ENCODE measurements around the gene ASB5.
"Not testable (repeated sequence)": the region's sequence is repeated elsewhere in the genome, so short reads cannot be mapped to it uniquely, and the experiment has no call there.

Gene ASB5

GRCh38 chr4:176222149-176222548, 46.9 kb downstream of the ASB5 start:
- DNase-seq (ENCODE audit: low spot score), result no peak

DNA sequence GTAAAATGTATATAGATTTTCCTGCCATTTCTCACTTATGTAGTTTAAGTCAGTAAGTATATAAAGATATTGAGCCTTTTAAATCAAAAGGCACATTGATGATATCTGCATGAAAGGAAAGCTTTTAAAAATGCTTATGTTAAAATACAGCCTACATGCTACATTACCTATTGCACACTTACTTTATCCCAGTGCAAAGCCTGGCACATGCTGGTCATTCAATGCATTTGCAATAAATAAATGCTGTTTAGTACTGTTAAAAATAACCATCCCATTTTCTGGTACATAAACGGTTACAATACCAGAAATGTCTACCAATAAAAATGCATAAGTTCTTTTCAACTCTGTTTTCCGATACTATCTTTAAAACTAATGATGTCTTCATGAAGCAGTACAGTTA, 51.5 kb downstream of the ASB5 start:
- DNase-seq (ENCODE audit: low spot score), result no peak

- DNase-seq (ENCODE audit: low spot score), result not testable (repeated sequence)
Observed at GRCh38 chr4:176212351-176212750, 56.7 kb downstream of the ASB5 start.

- DNase-seq (ENCODE audit: low spot score), result no peak
Observed at GRCh38 chr4:176210579-176211296, 58.3 kb downstream of the ASB5 start.

DNA sequence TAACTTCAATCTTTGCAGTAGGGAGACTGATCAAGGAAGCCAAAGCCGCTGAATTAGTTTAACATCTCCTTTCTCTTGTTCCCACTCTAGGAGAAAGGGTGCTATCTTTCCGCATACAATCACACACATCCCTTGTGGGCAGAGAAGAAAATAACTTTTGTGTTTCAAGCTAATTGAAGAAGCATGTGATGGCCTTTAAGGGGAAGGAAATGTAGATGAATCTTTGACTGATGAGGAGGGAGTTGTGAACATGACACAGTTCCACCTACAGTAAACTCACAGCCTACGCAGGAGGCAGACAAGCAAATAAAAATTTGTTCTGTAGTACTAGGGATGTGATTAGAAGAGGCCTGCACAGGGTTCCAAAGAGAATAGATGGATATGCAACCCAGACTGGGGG, 58.9 kb downstream of the ASB5 start:
- no peak for DNase-seq (ENCODE audit: low spot score)

DNA sequence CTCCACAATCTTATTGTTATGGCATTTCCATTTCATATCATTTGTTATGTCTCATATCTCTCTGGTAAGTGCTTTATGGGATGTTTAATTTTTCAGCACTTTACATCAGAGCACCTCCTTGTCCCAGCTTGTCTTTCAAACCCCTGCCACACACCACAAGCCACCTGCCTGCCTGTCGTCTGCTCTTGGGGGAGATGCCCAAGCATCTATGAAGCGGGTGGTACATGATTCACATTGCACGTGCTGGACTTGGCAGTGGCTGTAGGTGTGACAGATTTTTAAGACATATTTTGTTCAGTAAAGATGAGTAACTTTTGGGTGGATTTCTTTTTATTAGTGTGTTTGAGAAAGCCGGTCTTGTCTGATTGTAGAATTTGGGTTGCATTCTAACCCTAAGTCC, 59.5 kb downstream of the ASB5 start:
- no peak for DNase-seq (ENCODE audit: low spot score)

DNA sequence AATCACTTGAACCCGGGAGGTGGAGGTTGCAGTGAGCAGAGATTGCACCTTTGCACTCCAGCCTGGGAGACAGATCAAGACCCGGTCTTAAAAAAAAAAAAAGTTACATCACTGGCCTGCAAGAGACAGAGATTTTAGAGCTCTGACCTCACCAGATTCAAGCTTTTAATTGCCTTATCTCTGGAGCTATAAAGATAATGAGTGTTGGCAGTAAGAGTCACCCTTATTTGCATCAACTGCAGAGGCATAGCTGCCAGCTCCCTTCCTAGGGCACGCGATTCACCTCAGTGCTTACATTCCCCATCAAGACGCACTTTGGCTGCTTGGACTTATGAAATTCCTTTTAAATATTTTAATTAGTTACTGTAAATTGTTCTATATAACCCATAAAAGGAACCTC, 61.2 kb downstream of the ASB5 start:
- no peak for DNase-seq (ENCODE audit: low spot score)

DNA sequence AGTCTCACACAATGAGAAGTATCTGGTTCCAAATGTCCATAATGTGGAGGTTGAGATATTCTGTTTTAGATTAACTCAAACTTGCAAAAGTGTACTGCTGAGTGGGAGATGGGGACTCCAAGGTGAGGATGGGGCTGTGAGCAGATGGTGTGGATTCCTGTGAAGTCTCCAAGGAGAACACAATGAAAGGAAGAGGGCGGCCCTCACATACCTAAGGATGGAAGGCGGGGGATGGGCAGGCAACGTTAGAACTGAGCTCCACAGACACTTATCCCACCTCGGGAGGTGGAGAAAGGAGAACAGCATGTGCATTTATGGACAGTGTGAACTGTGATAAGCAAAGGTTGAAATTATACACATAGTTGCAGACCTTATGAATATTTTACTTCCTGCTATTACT, 63.7 kb downstream of the ASB5 start:
- no peak for DNase-seq (ENCODE audit: low spot score)

DNA sequence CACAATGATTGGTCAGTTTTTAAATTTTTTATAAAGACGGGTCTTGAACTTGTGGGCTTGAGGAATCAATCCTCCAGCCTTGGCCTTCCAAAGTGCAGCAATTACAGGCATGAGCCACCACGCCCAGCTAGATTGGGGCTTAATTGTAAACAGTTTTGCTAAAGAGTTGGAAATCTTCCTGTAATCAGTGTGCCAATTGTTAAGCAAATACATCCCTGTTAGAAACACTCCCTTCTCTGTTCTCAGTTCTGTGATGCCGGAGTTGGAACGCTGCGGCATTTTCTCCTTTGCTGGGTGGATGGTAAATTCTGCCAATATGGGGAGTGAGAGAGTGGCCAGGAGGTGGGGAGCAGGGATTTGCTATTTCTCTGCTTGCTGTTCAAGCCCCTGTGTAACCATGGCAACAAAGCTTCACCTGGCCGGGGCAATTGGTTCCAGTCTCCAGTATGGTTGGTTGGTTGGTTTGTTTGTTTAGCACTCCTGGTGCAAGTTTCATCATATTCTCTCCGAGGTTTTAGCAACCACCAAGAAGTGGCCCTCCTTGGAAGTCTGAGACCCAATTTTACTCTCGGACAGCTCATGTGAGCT, 70.6 kb downstream of the ASB5 start:
- DNase-seq (ENCODE audit: low spot score), result no peak

- peak; percentile 89 for DNase-seq (ENCODE audit: low spot score)
Observed at GRCh38 chr4:176195184-176195978, 73.6 kb downstream of the ASB5 start, which contains the start of gene SPATA4. Gene SPATA4 (minus strand): TSS chr4:176195585. CDS start chr4:176195562, 23 bp downstream.

- peak; percentile 17 for DNase-seq (ENCODE audit: low spot score)
Observed at GRCh38 chr4:176193938-176194337, 75.1 kb downstream of the ASB5 start.

GRCh38 chr4:176193126-176193525, 75.9 kb downstream of the ASB5 start:
- DNase-seq (ENCODE audit: low spot score), result no peak

GRCh38 chr4:176191974-176192373, 77.0 kb downstream of the ASB5 start:
- DNase-seq (ENCODE audit: low spot score), result peak; percentile 9

DNA sequence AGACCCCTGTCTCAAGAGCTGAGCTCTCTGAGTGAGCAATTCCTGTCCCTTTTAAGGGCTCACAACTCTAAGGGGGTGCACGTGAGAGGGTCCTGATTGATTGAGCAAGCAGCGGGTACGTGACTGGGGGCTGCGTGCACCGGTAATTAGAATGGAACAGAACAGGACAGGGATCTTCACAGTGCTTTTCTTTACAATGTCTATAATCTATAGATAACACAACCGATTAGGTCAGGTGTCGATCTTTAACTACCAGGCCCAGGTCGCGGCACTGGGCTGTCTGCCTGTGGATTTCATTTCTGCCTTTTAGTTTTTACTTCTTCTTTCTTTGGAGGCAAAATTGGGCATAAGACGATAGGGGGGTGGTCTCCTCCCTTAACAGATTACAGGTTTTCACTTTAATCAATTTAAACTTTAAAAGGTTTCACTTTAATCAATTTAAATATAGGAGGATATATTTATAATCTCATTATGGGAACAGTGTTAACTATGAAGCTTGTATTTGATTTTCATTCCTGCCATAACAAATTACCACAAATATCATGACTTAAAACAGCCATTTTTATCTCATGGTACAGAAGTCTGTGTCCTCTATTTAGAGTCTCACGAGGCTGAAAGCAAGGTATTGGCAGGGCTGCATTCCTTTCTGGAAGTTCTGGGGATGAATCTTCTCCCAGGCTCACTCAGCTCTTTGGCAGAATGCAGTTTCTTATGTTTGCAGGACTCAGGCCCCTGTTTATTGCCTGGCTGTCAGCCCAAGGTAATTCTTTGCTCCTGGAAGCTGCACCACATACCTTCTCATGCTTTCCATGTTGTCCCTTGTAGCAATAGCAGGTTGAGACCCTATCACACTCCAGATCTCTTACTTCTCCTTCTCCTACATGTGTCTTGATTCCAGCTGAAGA, 78.9 kb downstream of the ASB5 start:
- no peak for DNase-seq (ENCODE audit: low spot score)

DNA sequence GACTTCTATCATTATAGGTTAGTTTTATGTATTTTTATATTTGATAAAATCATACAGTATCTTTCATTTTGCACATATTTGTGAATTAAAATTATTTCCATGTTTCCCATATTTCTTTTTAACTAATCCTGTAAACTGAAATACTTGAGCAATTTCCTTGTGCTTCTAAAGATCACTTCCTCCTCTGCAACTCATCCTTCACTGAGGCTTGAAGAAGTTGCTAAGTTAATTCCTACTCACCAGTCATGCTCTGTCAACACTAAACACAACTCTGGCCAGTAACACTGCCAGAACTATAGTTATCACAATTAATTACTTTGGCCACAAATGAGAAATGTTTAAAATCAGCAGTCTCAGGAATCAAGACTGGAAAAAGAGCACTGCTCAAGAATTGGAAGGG, 80.4 kb downstream of the ASB5 start:
- DNase-seq (ENCODE audit: low spot score), result no peak

GRCh38 chr4:176187624-176188023, 81.4 kb downstream of the ASB5 start:
- DNase-seq (ENCODE audit: low spot score), result no peak

GRCh38 chr4:176186671-176187395, 82.2 kb downstream of the ASB5 start:
- DNase-seq (ENCODE audit: low spot score), result no peak

DNA sequence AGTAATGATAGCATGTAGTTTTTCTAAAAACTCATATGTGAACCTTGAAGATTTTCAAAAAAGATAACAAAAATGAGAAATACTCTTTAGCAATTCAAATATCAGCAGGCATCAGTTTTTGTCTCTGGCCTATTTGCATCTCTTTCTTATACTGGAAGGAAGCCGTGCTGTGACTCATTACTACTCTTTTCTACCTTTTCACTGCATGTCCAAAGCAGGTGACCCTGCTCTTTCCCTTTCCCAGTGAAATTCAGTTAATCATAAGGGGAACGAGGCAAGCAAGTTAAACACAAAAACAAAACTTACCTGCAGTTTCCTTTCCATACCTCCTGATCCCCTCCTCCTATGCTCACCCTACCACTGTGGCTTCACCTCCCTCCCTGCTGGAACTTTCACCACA, 83.0 kb downstream of the ASB5 start:
- DNase-seq (ENCODE audit: low spot score), result no peak

DNA sequence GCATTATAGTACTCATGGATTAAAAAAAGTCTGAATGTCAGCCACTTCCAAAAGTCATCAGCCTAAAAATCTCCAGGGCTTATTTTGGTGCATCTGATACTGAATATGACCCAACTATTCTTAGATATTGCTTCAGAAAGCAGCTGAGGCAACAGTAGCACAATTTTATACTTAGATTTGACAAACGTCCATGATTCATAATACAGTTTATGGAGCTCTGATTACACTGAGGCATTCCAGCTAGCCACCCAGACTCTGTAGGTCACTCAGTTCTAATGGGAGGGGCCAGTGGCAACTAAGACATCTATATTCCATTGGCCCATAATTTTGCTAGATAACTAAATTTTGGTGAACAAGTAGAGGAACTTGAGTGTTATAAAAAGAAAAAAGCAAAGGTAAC, 84.0 kb downstream of the ASB5 start:
- DNase-seq (ENCODE audit: low spot score), result peak; percentile 56
